Endothelial cell of umbilical vein (primary cell): ENCODE measurements around the gene MAJIN.

Source experiments
- CTCF ChIP-seq, 2 donors: IDR thresholded peaks; 1 replicate in 1 of 2; 2 replicates in 1 of 2; pipeline ENCODE4 v1.5.1; 2011; ENCODE audit warnings: low read length in 2 of 2, mild to moderate bottlenecking in 2 of 2, moderate library complexity in 2 of 2, control low read depth in 1 of 2, inconsistent platforms in 1 of 2, low read depth in 1 of 2; ENCODE audit not compliant: insufficient read depth in 1 of 2; ENCODE audit errors: extremely low read depth in 1 of 2
- FOS ChIP-seq: IDR thresholded peaks from 2 replicates; pipeline ENCODE4 v1.6.1; 2011; ENCODE audit warnings: mild to moderate bottlenecking, low read length, moderate library complexity, borderline replicate concordance; ENCODE audit not compliant: insufficient read depth
- MAX ChIP-seq: IDR thresholded peaks from 2 replicates; pipeline ENCODE4 v1.6.1; 2011; ENCODE audit not compliant: insufficient read depth, insufficient read length
- MYC ChIP-seq: IDR thresholded peaks from one replicate; pipeline ENCODE4 v1.6.1; 2011; ENCODE audit warnings: mild to moderate bottlenecking, low read depth, low read length
- POLR2A ChIP-seq: IDR thresholded peaks from 2 replicates; pipeline ENCODE4 v1.6.1; 2012; ENCODE audit warnings: low read depth, mild to moderate bottlenecking, control low read depth, low read length
- POLR2AphosphoS5 ChIP-seq: IDR thresholded peaks from 2 replicates; pipeline ENCODE4 v1.6.1; 2012; ENCODE audit warnings: low read depth, mild to moderate bottlenecking, control low read depth, low read length, moderate library complexity; ENCODE audit not compliant: insufficient read depth

- TF ChIP-seq CTCF (IDR thresholded peaks at IDR 0.05; ENCODE audit: extremely low read depth in 1 of 2, insufficient read depth in 1 of 2, low read depth in 1 of 2, low read length in 2 of 2): no peak
- TF ChIP-seq POLR2AphosphoS5: no peak
- no peak for TF ChIP-seq MAX
- no peak for TF ChIP-seq POLR2A
- TF ChIP-seq MYC: no peak
- TF ChIP-seq FOS: no peak
These were observed 58.7 kb downstream of the MAJIN start for GRCh38 chr11:64913171-64913727.
